Right atrium auricular region (tissue), 2 donors: ENCODE measurements around the gene HOXD9. TPM values are rescaled to one million over a fixed set of nuclear protein-coding genes. Genes with fewer than 3 reads are reported as not detected.

Experiments
- DNase-seq: peaks from one replicate; pipeline ENCODE4 v3.0.0-alpha.2; 2019; ENCODE audit warnings: low spot score
- H3K27ac ChIP-seq, 2 donors: fragments of 200-600 bp; sonication (generic); 1 replicate in 1 of 2; 2 replicates in 1 of 2; pipeline ENCODE4 v1.5.1; 2016 to 2019
- H3K27me3 ChIP-seq, 2 donors: fragments of 200-600 bp; sonication (generic); one replicate each; pipeline versions ENCODE4 v1.5.1 to v1.6.0; 2017 to 2019
- H3K36me3 ChIP-seq: fragments of 200-600 bp; sonication (generic); one replicate; pipeline ENCODE4 v1.5.1; 2016
- H3K4me1 ChIP-seq, 2 donors: fragments of 200-600 bp; sonication (generic); one replicate each; pipeline versions ENCODE4 v1.5.1 to v1.6.0; 2017 to 2019
- H3K4me3 ChIP-seq, 2 donors: fragments of 200-600 bp; sonication (generic); 1 replicate in 1 of 2; 2 replicates in 1 of 2; pipeline ENCODE4 v1.5.1; 2017 to 2019; ENCODE audit warnings: mild to moderate bottlenecking in 1 of 2, moderate library complexity in 1 of 2
- H3K9me3 ChIP-seq, 2 donors: fragments of 200-600 bp; sonication (generic); one replicate each; pipeline ENCODE4 v1.5.1; 2019
- total RNA-seq, 2 donors: library from RNA; depleted of rRNA; stranded (reverse); fragments of >200 nt; gene quantifications; one replicate each; pipeline ENCODE4 v1.1.0, GENCODE V29; 2016
- TF ChIP-seq, protein P1 (sequence below), 2 donors: fragments of 200-600 bp; sonication (generic); IDR thresholded peaks; one replicate each; pipeline ENCODE4 v1.5.1; 2019; ENCODE audit warnings: antibody characterized with exemption in 2 of 2

The HOXD9 gene
- total RNA-seq, 2 donors from 2014 or later, result 0.44 TPM; not detected in 1

DNA sequence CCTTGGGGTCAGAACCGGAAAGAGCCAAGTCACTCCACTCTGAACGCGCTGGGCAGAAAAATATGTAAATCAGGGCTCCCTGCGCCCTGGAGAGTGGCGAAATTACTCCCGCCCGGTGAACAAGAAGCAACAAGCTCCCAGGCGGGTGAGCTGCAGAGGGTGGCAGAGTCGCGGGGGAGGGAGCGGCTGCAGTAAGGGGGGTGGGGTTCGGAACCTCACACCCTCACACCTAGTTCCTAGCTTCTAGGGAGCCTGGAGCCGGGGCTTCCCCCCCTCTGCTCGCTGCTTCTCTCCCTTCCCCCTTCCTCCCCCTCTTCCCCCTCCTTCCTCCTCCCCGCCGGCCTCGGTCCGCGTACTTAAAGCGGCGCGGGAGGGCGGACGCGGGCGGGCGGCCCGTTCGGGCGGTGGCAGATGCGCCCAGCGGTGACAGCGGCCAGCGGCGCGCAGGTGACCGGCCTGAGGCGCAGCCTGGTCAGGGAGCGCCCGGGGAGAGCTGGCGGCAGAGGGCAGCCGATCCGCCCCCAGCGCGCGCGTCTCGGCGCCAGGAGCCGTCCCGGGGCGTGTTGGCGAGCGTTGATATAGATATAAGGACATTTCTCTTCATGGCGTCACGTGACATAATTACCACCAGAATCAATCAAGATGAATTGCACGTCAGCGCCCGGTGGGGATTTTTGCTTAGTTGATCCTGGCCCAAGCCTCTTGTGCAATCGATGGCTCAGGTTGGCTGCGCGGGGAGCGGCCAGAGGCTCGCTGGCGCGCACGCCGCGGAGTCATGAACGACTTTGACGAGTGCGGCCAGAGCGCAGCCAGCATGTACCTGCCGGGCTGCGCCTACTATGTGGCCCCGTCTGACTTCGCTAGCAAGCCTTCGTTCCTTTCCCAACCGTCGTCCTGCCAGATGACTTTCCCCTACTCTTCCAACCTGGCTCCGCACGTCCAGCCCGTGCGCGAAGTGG, 15.7 kb upstream of the HOXD9 start, which contains the start of gene HOXD11:
Gene HOXD11 (plus strand): TSS at position 700 of the 959 bp plus-strand sequence. CDS start 76 bp downstream, at position 776.
- Histone ChIP-seq H3K36me3 (no peaks in the 10 kb centered on the region), H3K9me3 (no peaks in the 10 kb centered on the region), H3K27me3 (peaks cover 66 to 90% of the 10 kb centered on the region in 2 donors), H3K4me1 (peaks cover 0 to 39% of the 10 kb centered on the region in 2 donors), H3K27ac (no peak within 1 kb of the TSS), H3K4me3 (peak within 1 kb of the TSS in 1 of 2 donors; percentile 32)
- TF ChIP-seq, protein P1, sequence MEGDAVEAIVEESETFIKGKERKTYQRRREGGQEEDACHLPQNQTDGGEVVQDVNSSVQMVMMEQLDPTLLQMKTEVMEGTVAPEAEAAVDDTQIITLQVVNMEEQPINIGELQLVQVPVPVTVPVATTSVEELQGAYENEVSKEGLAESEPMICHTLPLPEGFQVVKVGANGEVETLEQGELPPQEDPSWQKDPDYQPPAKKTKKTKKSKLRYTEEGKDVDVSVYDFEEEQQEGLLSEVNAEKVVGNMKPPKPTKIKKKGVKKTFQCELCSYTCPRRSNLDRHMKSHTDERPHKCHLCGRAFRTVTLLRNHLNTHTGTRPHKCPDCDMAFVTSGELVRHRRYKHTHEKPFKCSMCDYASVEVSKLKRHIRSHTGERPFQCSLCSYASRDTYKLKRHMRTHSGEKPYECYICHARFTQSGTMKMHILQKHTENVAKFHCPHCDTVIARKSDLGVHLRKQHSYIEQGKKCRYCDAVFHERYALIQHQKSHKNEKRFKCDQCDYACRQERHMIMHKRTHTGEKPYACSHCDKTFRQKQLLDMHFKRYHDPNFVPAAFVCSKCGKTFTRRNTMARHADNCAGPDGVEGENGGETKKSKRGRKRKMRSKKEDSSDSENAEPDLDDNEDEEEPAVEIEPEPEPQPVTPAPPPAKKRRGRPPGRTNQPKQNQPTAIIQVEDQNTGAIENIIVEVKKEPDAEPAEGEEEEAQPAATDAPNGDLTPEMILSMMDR (IDR thresholded peaks at IDR 0.05), result no peak
- DNase-seq, result no peak

DNA sequence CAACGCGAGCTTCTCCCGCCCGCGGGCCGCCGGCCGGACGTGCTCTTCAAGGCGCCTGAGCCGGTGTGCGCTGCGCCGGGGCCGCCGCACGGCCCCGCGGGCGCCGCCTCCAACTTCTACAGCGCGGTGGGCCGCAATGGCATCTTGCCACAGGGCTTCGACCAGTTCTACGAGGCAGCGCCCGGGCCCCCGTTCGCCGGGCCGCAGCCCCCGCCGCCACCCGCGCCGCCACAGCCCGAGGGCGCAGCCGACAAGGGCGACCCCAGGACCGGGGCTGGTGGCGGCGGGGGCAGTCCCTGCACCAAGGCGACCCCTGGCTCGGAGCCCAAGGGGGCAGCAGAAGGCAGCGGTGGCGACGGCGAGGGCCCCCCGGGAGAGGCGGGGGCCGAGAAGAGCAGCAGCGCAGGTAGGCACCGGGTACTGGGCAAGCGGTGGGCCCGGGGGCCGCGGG, 14.8 kb upstream of the HOXD9 start:
- Histone ChIP-seq H3K27me3 (peaks cover 73 to 90% of the 10 kb centered on the region in 2 donors), H3K4me1 (peaks cover 0 to 39% of the 10 kb centered on the region in 2 donors), H3K27ac (no peak overlapping the region), H3K9me3 (no peaks in the 10 kb centered on the region), H3K4me3 (no peak overlapping the region), H3K36me3 (no peaks in the 10 kb centered on the region)
- no peak for DNase-seq
- TF ChIP-seq, protein P1 (IDR thresholded peaks at IDR 0.05), result no peak

DNA sequence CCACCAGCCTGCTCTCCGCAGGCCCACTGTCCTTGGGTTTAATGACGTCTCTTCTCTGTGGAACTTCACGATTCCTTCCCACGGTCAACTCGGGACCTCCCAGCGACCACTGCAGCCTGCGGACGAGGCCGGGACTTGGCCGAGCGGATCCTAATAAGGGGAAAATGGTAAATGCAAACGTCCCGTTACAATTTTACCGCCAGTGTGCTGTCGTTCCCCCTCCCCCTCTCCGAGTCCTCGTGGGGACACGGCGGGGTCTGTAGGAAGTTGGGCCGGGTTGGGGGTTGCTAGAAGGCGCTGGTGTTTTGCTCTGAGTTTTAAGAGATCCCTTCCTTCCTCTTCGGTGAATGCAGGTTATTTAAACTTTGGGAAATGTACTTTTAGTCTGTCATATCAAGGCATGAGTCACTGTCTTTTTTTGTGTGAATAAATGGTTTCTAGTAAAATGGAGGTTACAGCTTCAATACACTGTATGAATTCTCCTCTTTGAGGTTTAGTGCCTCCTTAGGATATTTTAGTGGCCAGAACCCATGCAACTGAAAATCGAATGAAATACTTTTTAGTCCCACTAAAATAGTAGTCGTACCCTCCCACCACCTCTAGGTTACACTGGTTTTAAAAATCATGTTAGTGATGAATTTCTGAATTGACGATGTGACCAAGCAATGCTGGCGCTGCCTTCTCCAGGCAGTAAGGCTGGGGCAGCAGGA, 13.2 kb upstream of the HOXD9 start:
- H3K36me3 ChIP-seq, result no peaks in the 10 kb centered on the region
- no peak overlapping the region for H3K27ac ChIP-seq
- TF ChIP-seq, protein P1 (IDR thresholded peaks at IDR 0.05), result no peak
- H3K27me3 ChIP-seq, result peaks cover 71 to 92% of the 10 kb centered on the region in 2 donors
- no peak overlapping the region for H3K4me3 ChIP-seq
- no peaks in the 10 kb centered on the region for H3K9me3 ChIP-seq
- peaks cover 0 to 32% of the 10 kb centered on the region in 2 donors for H3K4me1 ChIP-seq
- no peak for DNase-seq

DNA sequence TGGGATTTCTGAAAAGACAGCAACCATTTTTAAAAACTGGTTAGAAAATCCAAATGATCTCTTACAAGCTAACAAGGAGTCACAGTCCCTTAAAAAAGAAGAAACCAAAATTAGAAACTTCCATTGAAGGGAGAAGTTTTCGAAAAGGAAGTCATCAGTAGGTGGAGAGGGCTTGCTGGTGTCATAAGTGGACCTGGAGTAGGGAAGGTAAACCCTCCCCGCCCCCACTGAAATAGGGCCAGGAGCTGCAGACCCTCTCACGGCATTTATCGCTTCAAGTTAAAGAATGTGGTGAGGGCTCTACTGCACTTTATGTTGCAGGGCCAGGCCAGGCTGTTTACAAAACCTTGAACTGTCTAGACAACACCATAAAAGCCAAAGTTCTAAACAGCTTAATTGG, 12.6 kb upstream of the HOXD9 start:
- Histone ChIP-seq H3K9me3 (no peaks in the 10 kb centered on the region), H3K27me3 (peaks cover 73 to 92% of the 10 kb centered on the region in 2 donors), H3K4me1 (peaks cover 0 to 26% of the 10 kb centered on the region in 2 donors), H3K36me3 (no peaks in the 10 kb centered on the region), H3K4me3 (no peak overlapping the region), H3K27ac (no peak overlapping the region)
- TF ChIP-seq, protein P1 (IDR thresholded peaks at IDR 0.05), result no peak
- DNase-seq, result no peak

DNA sequence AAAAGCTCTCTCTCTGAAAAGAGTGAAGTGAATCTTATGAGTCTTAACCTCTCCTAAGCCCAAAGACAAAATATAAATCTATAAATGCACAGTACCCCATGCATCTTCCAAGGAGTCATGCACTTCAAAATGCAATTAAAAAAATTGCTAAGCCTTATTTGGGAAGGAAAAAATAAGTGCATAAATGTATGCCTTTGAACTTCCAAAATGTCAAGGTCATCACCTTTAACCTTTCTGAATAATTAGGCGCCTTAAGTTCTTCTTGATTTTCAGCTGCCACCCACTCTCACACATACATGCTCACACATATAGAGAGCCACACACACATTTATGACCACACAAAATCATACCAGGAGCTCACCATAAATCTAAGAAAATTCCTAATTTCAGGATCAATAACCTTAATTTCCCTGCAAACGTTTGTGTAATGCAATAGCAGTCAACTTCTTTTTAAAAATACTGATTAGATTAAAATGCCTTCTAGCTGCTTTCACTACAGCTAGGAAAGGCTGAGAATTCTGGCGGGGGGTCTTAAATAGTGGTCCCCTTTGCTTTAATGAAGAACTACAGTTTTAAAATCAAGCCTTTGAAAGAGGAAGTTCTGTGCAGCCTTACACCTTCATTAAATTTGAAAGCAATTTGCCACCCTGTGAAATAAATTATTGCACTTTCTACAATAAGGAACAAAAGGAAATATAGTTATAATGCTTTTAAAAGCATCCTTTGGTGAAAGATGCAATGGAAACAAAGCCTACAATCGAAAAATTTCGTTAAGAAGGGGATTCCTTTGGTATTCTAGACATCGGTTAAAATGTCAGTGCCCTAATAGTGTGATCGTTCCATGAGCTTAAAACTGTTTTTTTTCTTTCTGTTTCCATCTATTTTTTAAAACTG, 11.9 kb upstream of the HOXD9 start:
- H3K27ac ChIP-seq, result no peak overlapping the region
- DNase-seq, result no peak
- no peak overlapping the region for H3K4me3 ChIP-seq
- peaks cover 74 to 89% of the 10 kb centered on the region in 2 donors for H3K27me3 ChIP-seq
- peaks cover 0 to 25% of the 10 kb centered on the region in 2 donors for H3K4me1 ChIP-seq
- TF ChIP-seq, protein P1 (IDR thresholded peaks at IDR 0.05), result no peak
- H3K36me3 ChIP-seq, result no peaks in the 10 kb centered on the region
- no peaks in the 10 kb centered on the region for H3K9me3 ChIP-seq
